Lower leg skin (tissue), 3 donors: ENCODE measurements around the gene PLXNB1.

Source experiments
- POLR2A ChIP-seq, 2 donors: fragments of 450-650 bp; IDR thresholded peaks; one replicate each; pipeline ENCODE4 v1.6.1; 2016 to 2017; ENCODE audit warnings: antibody characterized with exemption in 2 of 2, mild to moderate bottlenecking in 1 of 2, moderate library complexity in 1 of 2
- TF ChIP-seq, protein P1 (sequence below), 3 donors: fragments of 450-650 bp; IDR thresholded peaks; one replicate each; pipeline ENCODE4 v1.5.1; 2016; ENCODE audit warnings: antibody characterized with exemption in 3 of 3, mild to moderate bottlenecking in 3 of 3, moderate library complexity in 2 of 3

DNA sequence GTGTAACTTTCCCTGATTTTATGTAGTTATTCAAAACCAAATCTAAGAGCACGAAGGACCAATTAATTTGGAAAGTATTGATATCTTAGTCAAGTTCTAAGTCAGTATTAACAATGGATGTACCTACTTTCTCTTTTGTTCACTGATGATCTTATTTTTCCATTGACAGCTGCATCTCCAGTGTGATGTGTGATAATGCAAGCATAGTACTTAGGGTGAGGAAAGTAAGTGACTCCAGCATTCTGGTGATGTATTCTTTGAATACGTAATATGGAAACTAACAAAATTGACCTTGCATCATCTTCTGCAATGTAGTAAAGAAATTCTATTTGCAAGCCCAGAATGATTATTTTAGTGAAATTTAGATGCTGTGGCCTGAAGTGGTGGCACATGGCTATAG, 35.5 kb downstream of the PLXNB1 start:
- no peak for TF ChIP-seq POLR2A (IDR thresholded peaks at IDR 0.05)
- TF ChIP-seq, protein P1, sequence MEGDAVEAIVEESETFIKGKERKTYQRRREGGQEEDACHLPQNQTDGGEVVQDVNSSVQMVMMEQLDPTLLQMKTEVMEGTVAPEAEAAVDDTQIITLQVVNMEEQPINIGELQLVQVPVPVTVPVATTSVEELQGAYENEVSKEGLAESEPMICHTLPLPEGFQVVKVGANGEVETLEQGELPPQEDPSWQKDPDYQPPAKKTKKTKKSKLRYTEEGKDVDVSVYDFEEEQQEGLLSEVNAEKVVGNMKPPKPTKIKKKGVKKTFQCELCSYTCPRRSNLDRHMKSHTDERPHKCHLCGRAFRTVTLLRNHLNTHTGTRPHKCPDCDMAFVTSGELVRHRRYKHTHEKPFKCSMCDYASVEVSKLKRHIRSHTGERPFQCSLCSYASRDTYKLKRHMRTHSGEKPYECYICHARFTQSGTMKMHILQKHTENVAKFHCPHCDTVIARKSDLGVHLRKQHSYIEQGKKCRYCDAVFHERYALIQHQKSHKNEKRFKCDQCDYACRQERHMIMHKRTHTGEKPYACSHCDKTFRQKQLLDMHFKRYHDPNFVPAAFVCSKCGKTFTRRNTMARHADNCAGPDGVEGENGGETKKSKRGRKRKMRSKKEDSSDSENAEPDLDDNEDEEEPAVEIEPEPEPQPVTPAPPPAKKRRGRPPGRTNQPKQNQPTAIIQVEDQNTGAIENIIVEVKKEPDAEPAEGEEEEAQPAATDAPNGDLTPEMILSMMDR (IDR thresholded peaks at IDR 0.05): no peak
